ENCODE results near the gene DUSP23. TPM values are rescaled to one million over a fixed set of nuclear protein-coding genes. Genes with fewer than 3 reads are reported as not detected.

Gene DUSP23
- total and polyA plus RNA-seq, 8 donors, result 3.6 to 107 (median 80.7) TPM; not detected in 1

DNA sequence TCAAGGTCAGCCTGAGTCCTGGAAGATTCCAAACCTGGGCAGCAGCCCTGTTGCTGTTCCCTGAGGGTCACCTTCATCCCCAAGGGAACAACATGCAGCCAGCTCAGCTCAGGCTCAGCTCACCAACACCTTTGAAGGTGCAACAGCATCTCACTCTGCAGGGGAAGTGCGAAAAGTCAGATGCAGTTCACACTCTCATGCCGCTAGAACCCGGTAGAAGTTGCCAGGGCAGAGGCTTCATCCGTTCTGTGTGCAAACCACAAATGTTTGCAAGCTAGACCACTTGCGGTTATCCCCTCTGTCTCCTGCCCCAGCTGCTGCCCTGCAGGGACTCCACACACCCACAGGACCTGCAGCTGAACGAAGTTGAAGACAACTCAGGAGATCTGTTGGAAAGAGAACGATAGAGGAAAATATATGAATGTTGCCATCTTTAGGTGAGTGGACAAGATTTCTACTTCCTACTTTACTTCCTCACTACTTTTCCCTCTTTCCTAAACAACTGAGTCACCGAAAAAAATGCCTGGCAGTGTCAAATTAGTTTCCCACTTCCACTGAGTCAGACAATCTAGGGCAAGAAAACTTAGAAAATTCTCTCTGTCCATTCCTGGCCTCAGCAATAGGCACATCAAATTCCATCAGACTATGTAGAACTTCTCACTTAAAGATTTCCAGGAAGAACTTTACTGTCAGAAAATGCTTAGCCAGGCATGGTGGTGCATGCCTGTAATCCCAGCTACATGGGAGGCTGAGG is 19.6 kb downstream of the DUSP23 start:
- TF ChIP-seq EP300 (IDR thresholded peaks at IDR 0.05), result no peak
- TF ChIP-seq, protein P1, sequence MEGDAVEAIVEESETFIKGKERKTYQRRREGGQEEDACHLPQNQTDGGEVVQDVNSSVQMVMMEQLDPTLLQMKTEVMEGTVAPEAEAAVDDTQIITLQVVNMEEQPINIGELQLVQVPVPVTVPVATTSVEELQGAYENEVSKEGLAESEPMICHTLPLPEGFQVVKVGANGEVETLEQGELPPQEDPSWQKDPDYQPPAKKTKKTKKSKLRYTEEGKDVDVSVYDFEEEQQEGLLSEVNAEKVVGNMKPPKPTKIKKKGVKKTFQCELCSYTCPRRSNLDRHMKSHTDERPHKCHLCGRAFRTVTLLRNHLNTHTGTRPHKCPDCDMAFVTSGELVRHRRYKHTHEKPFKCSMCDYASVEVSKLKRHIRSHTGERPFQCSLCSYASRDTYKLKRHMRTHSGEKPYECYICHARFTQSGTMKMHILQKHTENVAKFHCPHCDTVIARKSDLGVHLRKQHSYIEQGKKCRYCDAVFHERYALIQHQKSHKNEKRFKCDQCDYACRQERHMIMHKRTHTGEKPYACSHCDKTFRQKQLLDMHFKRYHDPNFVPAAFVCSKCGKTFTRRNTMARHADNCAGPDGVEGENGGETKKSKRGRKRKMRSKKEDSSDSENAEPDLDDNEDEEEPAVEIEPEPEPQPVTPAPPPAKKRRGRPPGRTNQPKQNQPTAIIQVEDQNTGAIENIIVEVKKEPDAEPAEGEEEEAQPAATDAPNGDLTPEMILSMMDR (IDR thresholded peaks at IDR 0.05), result no peak
- TF ChIP-seq POLR2A (IDR thresholded peaks at IDR 0.05), result no peak
- TF ChIP-seq POLR2AphosphoS5 (IDR thresholded peaks at IDR 0.05), result no peak
- 65 to 80% (median 73%) methylated on average over 8 of the region's 8 CpGs for WGBS, 5 donors
- intact Hi-C loops (cut with DNase I; ENCODE audit: low total_unique reads), result no loop called here

DNA sequence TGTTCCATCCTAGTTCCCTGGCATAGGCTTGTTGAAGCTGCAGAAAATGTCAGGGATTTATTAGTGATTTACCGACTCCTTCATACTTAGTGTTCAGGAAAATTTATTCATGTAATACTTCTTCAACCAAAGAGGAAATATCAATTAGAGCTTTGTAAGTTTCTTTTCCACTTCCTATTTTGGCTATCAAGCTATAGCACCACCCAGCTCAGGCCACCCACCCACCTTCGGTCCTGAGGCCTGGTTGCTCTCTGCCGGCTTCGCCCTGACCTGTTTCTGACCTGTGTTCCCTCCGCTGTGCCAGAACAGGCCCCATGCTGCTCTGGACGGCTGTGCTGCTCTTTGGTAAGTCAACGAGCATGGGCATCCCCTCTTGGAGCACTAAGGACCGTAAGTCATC is 21.3 kb downstream of the DUSP23 start, which contains the start of gene FCRL6:
FCRL6 (plus strand) TSS at position 250 of the 400 bp plus-strand sequence; CDS start at position 315, 65 bp downstream.
- TF ChIP-seq POLR2A (IDR thresholded peaks at IDR 0.05) (no peak), POLR2AphosphoS5 (IDR thresholded peaks at IDR 0.05) (no peak), EP300 (IDR thresholded peaks at IDR 0.05) (no peak)
- TF ChIP-seq, protein P1 (IDR thresholded peaks at IDR 0.05), result no peak
- Histone ChIP-seq H3K4me1 (no peaks in the 10 kb centered on the region), H3K4me3 (no peak within 1 kb of the TSS), H3K27ac (no peak within 1 kb of the TSS), H3K36me3 (no peaks in the 10 kb centered on the region), H3K27me3 (no peaks in the 10 kb centered on the region), H3K9me3 (no peaks in the 10 kb centered on the region)
- WGBS, 5 donors, result 81 to 91% (median 86%) methylated on average over 8 of the region's 8 CpGs
- no peak for DNase-seq
- intact Hi-C loops (cut with DNase I; ENCODE audit: low total_unique reads), result no loop called here

More for the DNA sequence above, 19.6 kb downstream of the DUSP23 start:
- Histone ChIP-seq H3K4me3 (no peak overlapping the region), H3K4me1 (no peaks in the 10 kb centered on the region), H3K9me3 (no peaks in the 10 kb centered on the region), H3K27ac (no peak overlapping the region), H3K36me3 (no peaks in the 10 kb centered on the region), H3K27me3 (peaks cover 0 to 16% (median 0%) of the 10 kb centered on the region in 3 donors)
- peak in 1 of 2 donors; percentile 22 for DNase-seq

DNA sequence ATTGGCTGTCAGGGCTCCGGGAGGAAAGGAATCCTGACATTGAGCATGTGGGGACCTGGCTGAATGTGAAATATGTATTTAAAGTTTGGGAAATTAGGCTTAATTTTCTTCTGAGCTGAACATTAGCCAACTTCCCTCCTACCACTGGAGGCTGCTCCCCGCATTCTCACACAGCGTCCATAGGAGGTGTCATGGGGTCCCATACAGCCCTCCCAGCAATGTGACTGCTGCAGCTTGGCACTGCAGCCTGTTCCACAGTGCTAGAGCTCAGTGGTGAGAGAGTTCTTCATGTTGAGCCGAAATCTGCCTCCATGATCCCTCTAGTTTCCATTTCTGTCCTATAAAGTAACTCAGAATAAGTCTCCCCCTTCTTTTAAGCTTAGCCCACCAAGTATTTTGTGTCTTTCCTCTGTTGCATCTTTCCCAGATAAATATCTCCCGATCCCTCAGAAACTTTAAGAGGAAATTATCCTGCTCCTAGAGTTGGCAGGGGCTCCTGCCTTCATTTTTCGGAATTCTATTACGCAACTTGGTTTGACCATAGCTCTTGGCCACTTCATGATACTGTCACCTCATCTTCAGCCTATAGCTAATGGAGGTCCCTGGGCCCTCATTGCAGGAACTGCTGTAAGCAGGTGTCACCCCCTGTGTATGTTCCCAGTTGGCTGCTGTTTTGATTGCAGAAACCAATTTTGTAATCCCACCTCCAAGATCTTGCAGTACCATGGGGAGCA is 23.4 kb downstream of the DUSP23 start:
- H3K27ac ChIP-seq, result no peak overlapping the region
- no peaks in the 10 kb centered on the region for H3K4me1 ChIP-seq
- intact Hi-C loops (cut with DNase I; ENCODE audit: low total_unique reads), result no loop called here
- no peaks in the 10 kb centered on the region for H3K9me3 ChIP-seq
- WGBS, 5 donors, result 72 to 80% (median 75%) methylated on average over 7 of the region's 7 CpGs
- no peak overlapping the region for H3K4me3 ChIP-seq
- TF ChIP-seq, protein P1 (IDR thresholded peaks at IDR 0.05), result no peak
- TF ChIP-seq POLR2A (IDR thresholded peaks at IDR 0.05) (no peak), POLR2AphosphoS5 (IDR thresholded peaks at IDR 0.05) (no peak), EP300 (IDR thresholded peaks at IDR 0.05) (no peak)
- no peaks in the 10 kb centered on the region for H3K27me3 ChIP-seq
- DNase-seq, result no peak
- H3K36me3 ChIP-seq, result no peaks in the 10 kb centered on the region

DNA sequence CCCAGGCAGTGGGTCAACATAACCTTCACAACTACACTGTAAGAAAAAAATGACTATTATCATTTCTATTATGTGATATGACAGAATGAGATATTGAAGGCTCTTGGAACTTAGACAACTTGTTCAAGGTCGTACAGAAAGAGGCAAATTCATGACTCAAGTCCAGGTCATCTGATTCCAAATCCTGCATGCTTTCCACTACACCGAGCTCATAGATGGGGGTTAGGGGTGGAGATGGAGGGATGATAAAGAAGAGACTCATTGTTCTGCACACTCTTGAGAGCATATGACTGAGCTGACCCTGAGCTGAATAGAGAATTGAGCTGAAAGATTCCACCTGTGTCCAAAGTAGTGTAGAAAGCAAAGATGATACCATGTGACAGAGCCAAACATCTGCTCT is 24.2 kb downstream of the DUSP23 start:
- Histone ChIP-seq H3K36me3 (no peaks in the 10 kb centered on the region), H3K9me3 (no peaks in the 10 kb centered on the region), H3K4me3 (no peak overlapping the region), H3K4me1 (no peaks in the 10 kb centered on the region), H3K27ac (no peak overlapping the region), H3K27me3 (no peaks in the 10 kb centered on the region)
- WGBS, 5 donors, result 28 to 60% (median 46%) methylated on average over 2 of the region's 2 CpGs
- DNase-seq, result no peak
- intact Hi-C loops (cut with DNase I; ENCODE audit: low total_unique reads), result no loop called here
- TF ChIP-seq POLR2A (IDR thresholded peaks at IDR 0.05) (no peak), EP300 (IDR thresholded peaks at IDR 0.05) (no peak), POLR2AphosphoS5 (IDR thresholded peaks at IDR 0.05) (no peak)
- TF ChIP-seq, protein P1 (IDR thresholded peaks at IDR 0.05), result no peak

Data from stomach (tissue), 9 donors.